HepG2 (cell line): ENCODE measurements around the gene NAV2. TPM values are rescaled to one million over a fixed set of nuclear protein-coding genes. Genes with fewer than 3 reads are reported as not detected.

Experiments
- CREM ChIP-seq, 2 experiments: sonication (generic) in 1 of 2; formaldehyde crosslinking in 1 of 2; IDR thresholded peaks; 2 replicates each; pipeline versions ENCODE4 v1.4.0 to v1.6.1; 2016 to 2020; ENCODE audit warnings: antibody characterized with exemption in 1 of 2, mild to moderate bottlenecking in 1 of 2, missing genetic modification reagents in 1 of 2
- FOXO1 ChIP-seq: sonication (generic); formaldehyde crosslinking; IDR thresholded peaks from 2 replicates; pipeline ENCODE4 v1.4.0; 2020; ENCODE audit warnings: missing genetic modification reagents
- KAT2B ChIP-seq: fragments of 150-350 bp; IDR thresholded peaks from 2 replicates; pipeline ENCODE4 v1.6.1; 2014; ENCODE audit warnings: low read depth, low read length, borderline replicate concordance
- LCORL ChIP-seq, 2 experiments: fragments of 450-650 bp in 1 of 2; sonication (generic) in 1 of 2; formaldehyde crosslinking in 1 of 2; IDR thresholded peaks; 2 replicates each; pipeline versions ENCODE4 v1.5.0 to v1.6.1; 2017 to 2020; ENCODE audit warnings: antibody characterized with exemption in 1 of 2, missing genetic modification reagents in 1 of 2
- MEIS2 ChIP-seq: sonication (generic); formaldehyde crosslinking; IDR thresholded peaks from 2 replicates; pipeline ENCODE4 v1.9.0; 2021; ENCODE audit warnings: mild to moderate bottlenecking, missing genetic modification reagents
- MXI1 ChIP-seq: IDR thresholded peaks from 3 replicates; pipeline ENCODE4 v1.6.1; 2012; ENCODE audit warnings: low read depth, low read length, inconsistent platforms, borderline replicate concordance
- POLR2AphosphoS2 ChIP-seq: IDR thresholded peaks from 2 replicates; pipeline ENCODE4 v1.6.1; 2011; ENCODE audit warnings: low read depth, low read length, improper control_type of control experiment
- ZNF354B ChIP-seq: sonication (generic); formaldehyde crosslinking; IDR thresholded peaks from 2 replicates; pipeline ENCODE4 v1.8.0; 2022; ENCODE audit warnings: mild to moderate bottlenecking, missing genetic modification reagents
- ZNF546 ChIP-seq: sonication (generic); formaldehyde crosslinking; conservative IDR thresholded peaks from 2 replicates; pipeline ENCODE4 v1.8.1; 2023; ENCODE audit warnings: mild to moderate bottlenecking, missing genetic modification reagents
- ZNF773 ChIP-seq: sonication (generic); formaldehyde crosslinking; IDR thresholded peaks from 2 replicates; pipeline ENCODE4 v1.4.0; 2020; ENCODE audit warnings: missing genetic modification reagents, borderline replicate concordance
- ZNF780A ChIP-seq: sonication (generic); formaldehyde crosslinking; IDR thresholded peaks from 2 replicates; pipeline ENCODE4 v1.8.0; 2022; ENCODE audit warnings: mild to moderate bottlenecking, missing genetic modification reagents, moderate library complexity
- polyA plus RNA-seq, 8 experiments: library from polyadenylated mRNA; depleted of rRNA in 3 of 8; stranded (reverse) in 7 of 8; unstranded in 1 of 8; fragments of >200 nt; fragmentation: Illumina TruSeq in 4 of 8; extraction: Trizol in 4 of 8; gene quantifications; 2 replicates each; pipeline versions ENCODE4 v1.2.1 to v1.2.3, GENCODE V29; 2011 to 2016; ENCODE audit warnings: low read depth in 4 of 8, missing spikeins in 1 of 8, mixed read lengths in 1 of 8; ENCODE audit not compliant: insufficient read depth in 1 of 8
- total RNA-seq, 5 experiments: library from RNA; depleted of rRNA; stranded (reverse); fragments of >200 nt; fragmentation: Illumina TruSeq; extraction: Trizol; gene quantifications; 2 replicates each; pipeline ENCODE4 v1.2.3, GENCODE V29; 2016; ENCODE audit warnings: low read depth in 1 of 5
- TF ChIP-seq, protein P1 (sequence below): sonication (generic); formaldehyde crosslinking; IDR thresholded peaks from 2 replicates; pipeline ENCODE4 v1.4.0; 2020; ENCODE audit warnings: missing genetic modification reagents, borderline replicate concordance
- TF ChIP-seq, protein P2 (sequence below): sonication (generic); formaldehyde crosslinking; IDR thresholded peaks from 2 replicates; pipeline ENCODE4 v1.4.0; 2020; ENCODE audit warnings: missing genetic modification reagents, borderline replicate concordance
- TF ChIP-seq, protein P3 (sequence below): sonication (generic); formaldehyde crosslinking; IDR thresholded peaks from 2 replicates; pipeline ENCODE4 v1.9.0; 2022; ENCODE audit warnings: low read depth, missing genetic modification reagents
- TF ChIP-seq, protein P4 (sequence below): IDR thresholded peaks from 2 replicates; pipeline ENCODE4 v1.6.1; 2012; ENCODE audit warnings: low read depth, low read length, improper control_type of control experiment
- TF ChIP-seq, protein P5 (sequence below): sonication (generic); formaldehyde crosslinking; conservative IDR thresholded peaks from 2 replicates; pipeline ENCODE4 v1.5.0; 2020; ENCODE audit warnings: missing genetic modification reagents

Gene NAV2
- total and polyA plus RNA-seq, 2 of the 13 experiments (the other 11 are each of a cell fraction or from before 2014, with no cell fraction given), result 9.3 to 34.6 TPM

DNA sequence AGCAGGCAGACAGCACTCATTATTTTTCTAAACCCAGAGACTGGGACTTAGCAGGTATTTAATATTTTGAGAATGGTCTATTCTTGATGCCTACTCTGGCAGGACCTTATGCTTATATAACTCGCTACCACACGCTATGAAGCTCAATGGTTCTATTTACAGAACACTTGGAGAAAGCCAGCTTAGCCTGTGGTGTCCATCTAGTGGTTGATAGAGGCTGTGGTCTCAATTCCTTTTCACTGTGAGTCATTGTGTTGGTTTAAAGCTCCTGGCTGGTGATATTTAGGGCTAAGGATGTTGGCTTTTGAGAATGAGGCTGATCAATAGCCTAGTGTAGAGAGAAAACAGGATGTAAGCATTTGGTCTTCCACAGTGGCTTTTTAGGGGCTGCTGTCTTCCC lies 241.3 kb downstream of the NAV2 start (continued):
- TF ChIP-seq, protein P1, sequence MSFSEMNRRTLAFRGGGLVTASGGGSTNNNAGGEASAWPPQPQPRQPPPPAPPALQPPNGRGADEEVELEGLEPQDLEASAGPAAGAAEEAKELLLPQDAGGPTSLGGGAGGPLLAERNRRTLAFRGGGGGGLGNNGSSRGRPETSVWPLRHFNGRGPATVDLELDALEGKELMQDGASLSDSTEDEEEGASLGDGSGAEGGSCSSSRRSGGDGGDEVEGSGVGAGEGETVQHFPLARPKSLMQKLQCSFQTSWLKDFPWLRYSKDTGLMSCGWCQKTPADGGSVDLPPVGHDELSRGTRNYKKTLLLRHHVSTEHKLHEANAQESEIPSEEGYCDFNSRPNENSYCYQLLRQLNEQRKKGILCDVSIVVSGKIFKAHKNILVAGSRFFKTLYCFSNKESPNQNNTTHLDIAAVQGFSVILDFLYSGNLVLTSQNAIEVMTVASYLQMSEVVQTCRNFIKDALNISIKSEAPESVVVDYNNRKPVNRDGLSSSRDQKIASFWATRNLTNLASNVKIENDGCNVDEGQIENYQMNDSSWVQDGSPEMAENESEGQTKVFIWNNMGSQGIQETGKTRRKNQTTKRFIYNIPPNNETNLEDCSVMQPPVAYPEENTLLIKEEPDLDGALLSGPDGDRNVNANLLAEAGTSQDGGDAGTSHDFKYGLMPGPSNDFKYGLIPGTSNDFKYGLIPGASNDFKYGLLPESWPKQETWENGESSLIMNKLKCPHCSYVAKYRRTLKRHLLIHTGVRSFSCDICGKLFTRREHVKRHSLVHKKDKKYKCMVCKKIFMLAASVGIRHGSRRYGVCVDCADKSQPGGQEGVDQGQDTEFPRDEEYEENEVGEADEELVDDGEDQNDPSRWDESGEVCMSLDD, result no peak
- TF ChIP-seq, protein P2, sequence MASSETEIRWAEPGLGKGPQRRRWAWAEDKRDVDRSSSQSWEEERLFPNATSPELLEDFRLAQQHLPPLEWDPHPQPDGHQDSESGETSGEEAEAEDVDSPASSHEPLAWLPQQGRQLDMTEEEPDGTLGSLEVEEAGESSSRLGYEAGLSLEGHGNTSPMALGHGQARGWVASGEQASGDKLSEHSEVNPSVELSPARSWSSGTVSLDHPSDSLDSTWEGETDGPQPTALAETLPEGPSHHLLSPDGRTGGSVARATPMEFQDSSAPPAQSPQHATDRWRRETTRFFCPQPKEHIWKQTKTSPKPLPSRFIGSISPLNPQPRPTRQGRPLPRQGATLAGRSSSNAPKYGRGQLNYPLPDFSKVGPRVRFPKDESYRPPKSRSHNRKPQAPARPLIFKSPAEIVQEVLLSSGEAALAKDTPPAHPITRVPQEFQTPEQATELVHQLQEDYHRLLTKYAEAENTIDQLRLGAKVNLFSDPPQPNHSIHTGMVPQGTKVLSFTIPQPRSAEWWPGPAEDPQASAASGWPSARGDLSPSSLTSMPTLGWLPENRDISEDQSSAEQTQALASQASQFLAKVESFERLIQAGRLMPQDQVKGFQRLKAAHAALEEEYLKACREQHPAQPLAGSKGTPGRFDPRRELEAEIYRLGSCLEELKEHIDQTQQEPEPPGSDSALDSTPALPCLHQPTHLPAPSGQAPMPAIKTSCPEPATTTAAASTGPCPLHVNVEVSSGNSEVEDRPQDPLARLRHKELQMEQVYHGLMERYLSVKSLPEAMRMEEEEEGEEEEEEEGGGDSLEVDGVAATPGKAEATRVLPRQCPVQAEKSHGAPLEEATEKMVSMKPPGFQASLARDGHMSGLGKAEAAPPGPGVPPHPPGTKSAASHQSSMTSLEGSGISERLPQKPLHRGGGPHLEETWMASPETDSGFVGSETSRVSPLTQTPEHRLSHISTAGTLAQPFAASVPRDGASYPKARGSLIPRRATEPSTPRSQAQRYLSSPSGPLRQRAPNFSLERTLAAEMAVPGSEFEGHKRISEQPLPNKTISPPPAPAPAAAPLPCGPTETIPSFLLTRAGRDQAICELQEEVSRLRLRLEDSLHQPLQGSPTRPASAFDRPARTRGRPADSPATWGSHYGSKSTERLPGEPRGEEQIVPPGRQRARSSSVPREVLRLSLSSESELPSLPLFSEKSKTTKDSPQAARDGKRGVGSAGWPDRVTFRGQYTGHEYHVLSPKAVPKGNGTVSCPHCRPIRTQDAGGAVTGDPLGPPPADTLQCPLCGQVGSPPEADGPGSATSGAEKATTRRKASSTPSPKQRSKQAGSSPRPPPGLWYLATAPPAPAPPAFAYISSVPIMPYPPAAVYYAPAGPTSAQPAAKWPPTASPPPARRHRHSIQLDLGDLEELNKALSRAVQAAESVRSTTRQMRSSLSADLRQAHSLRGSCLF, result no peak
- TF ChIP-seq ZNF780A (CRISPR knock-in tag) (no peak), ZNF354B (CRISPR knock-in tag) (no peak), LCORL (IDR thresholded peaks at IDR 0.05) (peak; percentile 64; the same call in 1 of the 2 replicates), LCORL (CRISPR knock-in tag; IDR thresholded peaks at IDR 0.05) (peak; percentile 91; the same call in 1 of the 2 replicates), CREM (IDR thresholded peaks at IDR 0.05) (peak; percentile 58; the same call in 1 of the 2 replicates), CREM (CRISPR knock-in tag; IDR thresholded peaks at IDR 0.05) (no peak), ZNF546 (CRISPR knock-in tag) (no peak), KAT2B (no peak), POLR2AphosphoS2 (no peak), MEIS2 (no peak), ZNF773 (CRISPR knock-in tag) (no peak), FOXO1 (CRISPR knock-in tag) (no peak; the same call in 1 of the 2 replicates), MXI1 (no peak)
- TF ChIP-seq, protein P3, sequence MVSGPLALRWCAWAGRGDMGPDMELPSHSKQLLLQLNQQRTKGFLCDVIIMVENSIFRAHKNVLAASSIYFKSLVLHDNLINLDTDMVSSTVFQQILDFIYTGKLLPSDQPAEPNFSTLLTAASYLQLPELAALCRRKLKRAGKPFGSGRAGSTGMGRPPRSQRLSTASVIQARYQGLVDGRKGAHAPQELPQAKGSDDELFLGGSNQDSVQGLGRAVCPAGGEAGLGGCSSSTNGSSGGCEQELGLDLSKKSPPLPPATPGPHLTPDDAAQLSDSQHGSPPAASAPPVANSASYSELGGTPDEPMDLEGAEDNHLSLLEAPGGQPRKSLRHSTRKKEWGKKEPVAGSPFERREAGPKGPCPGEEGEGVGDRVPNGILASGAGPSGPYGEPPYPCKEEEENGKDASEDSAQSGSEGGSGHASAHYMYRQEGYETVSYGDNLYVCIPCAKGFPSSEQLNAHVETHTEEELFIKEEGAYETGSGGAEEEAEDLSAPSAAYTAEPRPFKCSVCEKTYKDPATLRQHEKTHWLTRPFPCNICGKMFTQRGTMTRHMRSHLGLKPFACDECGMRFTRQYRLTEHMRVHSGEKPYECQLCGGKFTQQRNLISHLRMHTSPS, result peak; percentile 48; the same call in 1 of the 2 replicates
- TF ChIP-seq, protein P4, sequence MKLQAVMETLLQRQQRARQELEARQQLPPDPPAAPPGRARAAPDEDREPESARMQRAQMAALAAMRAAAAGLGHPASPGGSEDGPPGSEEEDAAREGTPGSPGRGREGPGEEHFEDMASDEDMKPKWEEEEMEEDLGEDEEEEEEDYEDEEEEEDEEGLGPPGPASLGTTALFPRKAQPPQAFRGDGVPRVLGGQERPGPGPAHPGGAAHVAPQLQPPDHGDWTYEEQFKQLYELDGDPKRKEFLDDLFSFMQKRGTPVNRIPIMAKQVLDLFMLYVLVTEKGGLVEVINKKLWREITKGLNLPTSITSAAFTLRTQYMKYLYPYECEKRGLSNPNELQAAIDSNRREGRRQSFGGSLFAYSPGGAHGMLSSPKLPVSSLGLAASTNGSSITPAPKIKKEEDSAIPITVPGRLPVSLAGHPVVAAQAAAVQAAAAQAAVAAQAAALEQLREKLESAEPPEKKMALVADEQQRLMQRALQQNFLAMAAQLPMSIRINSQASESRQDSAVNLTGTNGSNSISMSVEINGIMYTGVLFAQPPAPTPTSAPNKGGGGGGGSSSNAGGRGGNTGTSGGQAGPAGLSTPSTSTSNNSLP, result peak; percentile 84
- TF ChIP-seq, protein P5, sequence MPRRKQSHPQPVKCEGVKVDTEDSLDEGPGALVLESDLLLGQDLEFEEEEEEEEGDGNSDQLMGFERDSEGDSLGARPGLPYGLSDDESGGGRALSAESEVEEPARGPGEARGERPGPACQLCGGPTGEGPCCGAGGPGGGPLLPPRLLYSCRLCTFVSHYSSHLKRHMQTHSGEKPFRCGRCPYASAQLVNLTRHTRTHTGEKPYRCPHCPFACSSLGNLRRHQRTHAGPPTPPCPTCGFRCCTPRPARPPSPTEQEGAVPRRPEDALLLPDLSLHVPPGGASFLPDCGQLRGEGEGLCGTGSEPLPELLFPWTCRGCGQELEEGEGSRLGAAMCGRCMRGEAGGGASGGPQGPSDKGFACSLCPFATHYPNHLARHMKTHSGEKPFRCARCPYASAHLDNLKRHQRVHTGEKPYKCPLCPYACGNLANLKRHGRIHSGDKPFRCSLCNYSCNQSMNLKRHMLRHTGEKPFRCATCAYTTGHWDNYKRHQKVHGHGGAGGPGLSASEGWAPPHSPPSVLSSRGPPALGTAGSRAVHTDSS (CRISPR knock-in tag), result no peak
